ENCODE measurements around the gene IBA57. TPM values are rescaled to one million over a fixed set of nuclear protein-coding genes. Genes with fewer than 3 reads are reported as not detected.
A peak's percentile ranks its signal among the peaks of the same experiment; 100 is the strongest.

IBA57 gene
- total RNA-seq, 2 experiments from 2014 or later, result 9.7 to 10.8 TPM

DNA sequence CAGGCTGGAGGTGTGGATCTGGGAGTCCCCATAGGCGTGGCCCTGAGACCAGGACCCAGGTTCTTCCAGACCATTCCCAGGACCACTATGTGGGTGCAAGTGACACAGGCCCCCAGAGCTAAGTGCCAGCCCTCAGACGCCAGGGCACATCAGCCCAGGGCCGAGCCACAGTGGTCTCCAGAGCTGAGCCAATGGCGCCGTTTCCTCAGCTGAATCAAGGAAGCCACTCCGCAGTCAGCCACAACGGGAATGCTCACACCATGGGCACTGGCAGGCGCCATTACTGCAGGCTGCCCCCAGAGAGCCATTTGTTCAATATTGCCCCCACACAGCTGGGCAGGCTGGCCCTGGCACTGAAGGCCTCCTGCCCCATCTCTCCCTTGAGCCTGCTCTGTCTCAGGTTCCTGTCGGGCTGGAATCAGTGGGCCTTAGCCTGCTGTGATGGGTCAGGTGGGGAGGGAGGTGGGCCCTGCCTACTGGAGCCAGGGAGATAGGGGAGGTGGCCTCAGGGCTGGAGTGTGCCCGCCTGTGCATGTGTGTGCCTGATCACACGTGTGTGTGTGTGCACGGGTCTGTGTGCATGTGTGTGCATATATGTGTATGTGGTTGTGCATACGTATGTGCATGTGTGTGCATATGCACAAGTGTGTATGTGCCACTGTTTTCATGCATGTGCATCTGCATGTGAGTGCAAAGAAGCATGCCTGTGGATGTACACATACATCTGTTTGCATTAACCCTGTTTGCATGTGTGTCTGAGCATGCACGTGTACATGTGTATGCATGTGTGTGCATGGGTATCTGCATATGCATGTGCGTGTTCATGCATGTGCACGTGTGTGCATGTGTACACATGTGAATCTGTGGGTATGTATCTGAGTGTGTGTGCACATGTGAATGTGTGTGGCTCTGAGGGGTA, 9.7 kb upstream of the IBA57 start:
- ATAC-seq (no peak), DNase-seq (no peak)
- POLR2A ChIA-PET, result interaction anchor here (0.8 to 1.8 kb wide), 3 partner anchors 9 to 13 kb away, joined by 3 to 11 read pairs (median 3); partner anchors contain the start of gene IBA57
- CTCF ChIA-PET, result interaction anchor here (1.1 to 2.8 kb wide), 3 partner anchors 10 to 25 kb away, joined by 3 to 15 read pairs (median 4); partner anchors contain the start of gene IBA57
- Mint-ChIP-seq H3K36me3 (ENCODE audit: low read depth) (no peaks in the 10 kb centered on the region), H3K27me3 (no peaks in the 10 kb centered on the region), H3K9me3 (no peaks in the 10 kb centered on the region), H3K27ac (no peak overlapping the region), H3K4me3 (no peak overlapping the region), H3K4me1 (ENCODE audit: low read depth) (peaks cover 38% of the 10 kb centered on the region)
- intact Hi-C loops (cut with micrococcal nuclease), result no loop called here
- TF ChIP-seq, protein P1, sequence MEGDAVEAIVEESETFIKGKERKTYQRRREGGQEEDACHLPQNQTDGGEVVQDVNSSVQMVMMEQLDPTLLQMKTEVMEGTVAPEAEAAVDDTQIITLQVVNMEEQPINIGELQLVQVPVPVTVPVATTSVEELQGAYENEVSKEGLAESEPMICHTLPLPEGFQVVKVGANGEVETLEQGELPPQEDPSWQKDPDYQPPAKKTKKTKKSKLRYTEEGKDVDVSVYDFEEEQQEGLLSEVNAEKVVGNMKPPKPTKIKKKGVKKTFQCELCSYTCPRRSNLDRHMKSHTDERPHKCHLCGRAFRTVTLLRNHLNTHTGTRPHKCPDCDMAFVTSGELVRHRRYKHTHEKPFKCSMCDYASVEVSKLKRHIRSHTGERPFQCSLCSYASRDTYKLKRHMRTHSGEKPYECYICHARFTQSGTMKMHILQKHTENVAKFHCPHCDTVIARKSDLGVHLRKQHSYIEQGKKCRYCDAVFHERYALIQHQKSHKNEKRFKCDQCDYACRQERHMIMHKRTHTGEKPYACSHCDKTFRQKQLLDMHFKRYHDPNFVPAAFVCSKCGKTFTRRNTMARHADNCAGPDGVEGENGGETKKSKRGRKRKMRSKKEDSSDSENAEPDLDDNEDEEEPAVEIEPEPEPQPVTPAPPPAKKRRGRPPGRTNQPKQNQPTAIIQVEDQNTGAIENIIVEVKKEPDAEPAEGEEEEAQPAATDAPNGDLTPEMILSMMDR (IDR thresholded peaks at IDR 0.05), result no peak

DNA sequence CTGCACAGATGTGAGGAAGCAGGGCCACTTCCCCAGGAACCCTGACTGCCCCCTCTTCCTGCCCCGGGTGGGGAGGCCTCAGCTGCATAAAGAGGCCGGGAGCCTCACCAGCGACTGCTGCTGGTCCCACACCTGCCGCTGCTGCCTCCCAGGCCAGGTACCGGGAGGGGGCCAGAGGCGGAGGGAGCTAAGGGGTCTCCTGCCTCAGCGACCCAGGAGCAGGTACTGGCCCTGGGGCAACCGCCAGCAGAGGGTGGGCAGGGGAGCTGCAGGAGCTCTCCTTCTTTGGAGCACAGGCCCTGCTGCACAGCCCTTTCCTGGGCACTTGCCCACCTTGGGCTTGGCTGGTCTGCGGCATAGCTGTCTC, 9.1 kb upstream of the IBA57 start:
- H3K36me3 Mint-ChIP-seq (ENCODE audit: low read depth), result no peaks in the 10 kb centered on the region
- DNase-seq (no peak), ATAC-seq (no peak)
- H3K9me3 Mint-ChIP-seq, result no peaks in the 10 kb centered on the region
- CTCF ChIA-PET, result interaction anchor here (1.4 to 2.8 kb wide), 2 partner anchors 9 to 26 kb away, joined by 4 to 15 read pairs; partner anchors contain the start of gene IBA57
- H3K4me3 Mint-ChIP-seq, result peak overlapping the region; percentile 53
- intact Hi-C loops (cut with micrococcal nuclease), result no loop called here
- POLR2A ChIA-PET, result interaction anchor here (1.8 kb wide), 1 partner anchor 9 kb away, joined by 11 read pairs; the partner anchor contains the start of gene IBA57
- TF ChIP-seq, protein P1 (IDR thresholded peaks at IDR 0.05), result no peak
- peaks cover 38% of the 10 kb centered on the region for H3K4me1 Mint-ChIP-seq (ENCODE audit: low read depth)
- no peaks in the 10 kb centered on the region for H3K27me3 Mint-ChIP-seq
- peak overlapping the region; percentile 86 for H3K27ac Mint-ChIP-seq

DNA sequence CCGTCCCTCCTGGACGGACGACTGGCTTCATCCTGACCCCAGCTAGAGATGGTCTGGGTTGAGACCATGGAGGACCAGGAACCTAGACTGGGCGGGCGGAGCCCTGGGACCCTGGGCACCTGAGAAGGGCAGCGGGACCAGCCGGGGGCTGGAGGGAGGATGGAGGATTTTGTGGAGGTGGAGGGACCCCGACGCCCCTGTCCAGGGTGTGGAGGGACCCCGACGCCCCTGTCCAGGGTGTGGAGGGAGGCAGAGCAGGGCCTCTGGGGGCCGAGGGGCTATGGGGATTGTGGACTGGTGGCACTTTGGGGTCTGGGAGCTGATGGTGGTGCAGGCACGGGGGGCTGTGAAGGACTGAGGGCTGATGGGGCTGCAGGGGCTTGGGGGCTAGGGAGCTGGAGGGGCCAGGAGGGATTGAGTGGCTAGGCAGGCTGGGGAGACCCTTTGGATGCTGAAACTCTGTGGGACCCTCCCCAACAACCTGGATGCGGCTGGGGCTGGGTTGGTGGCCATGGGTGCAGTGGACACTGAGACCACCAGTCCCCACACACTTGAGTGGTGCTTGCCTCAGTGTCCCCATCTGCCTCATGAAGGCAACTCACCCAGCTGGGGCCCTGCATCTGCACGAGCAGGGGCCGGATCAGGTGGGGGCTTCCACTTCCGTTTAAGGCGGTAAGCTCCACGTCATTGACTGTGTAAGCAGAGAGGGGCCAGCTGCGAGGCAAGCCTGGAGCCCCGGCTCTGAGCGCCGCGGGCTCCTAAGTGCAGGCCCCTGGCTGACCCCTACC, 8.5 kb upstream of the IBA57 start:
- DNase-seq, result peak; percentile 80
- TF ChIP-seq, protein P1 (IDR thresholded peaks at IDR 0.05), result no peak
- H3K4me1 Mint-ChIP-seq (ENCODE audit: low read depth), result peaks cover 41% of the 10 kb centered on the region
- H3K27ac Mint-ChIP-seq, result peak overlapping the region; percentile 86
- POLR2A ChIA-PET, result interaction anchor here (0.6 to 1.8 kb wide), 3 partner anchors 9 to 15 kb away, joined by 3 to 11 read pairs (median 3); partner anchors contain the start of gene IBA57
- H3K27me3 Mint-ChIP-seq, result no peaks in the 10 kb centered on the region
- CTCF ChIA-PET, result interaction anchor here (1.4 to 2.8 kb wide), 2 partner anchors 9 to 26 kb away, joined by 4 to 15 read pairs; partner anchors contain the start of gene IBA57
- intact Hi-C loops (cut with micrococcal nuclease), result no loop called here
- no peaks in the 10 kb centered on the region for H3K36me3 Mint-ChIP-seq (ENCODE audit: low read depth)
- no peaks in the 10 kb centered on the region for H3K9me3 Mint-ChIP-seq
- peak; percentile 70 for ATAC-seq
- H3K4me3 Mint-ChIP-seq, result peak overlapping the region; percentile 53

DNA sequence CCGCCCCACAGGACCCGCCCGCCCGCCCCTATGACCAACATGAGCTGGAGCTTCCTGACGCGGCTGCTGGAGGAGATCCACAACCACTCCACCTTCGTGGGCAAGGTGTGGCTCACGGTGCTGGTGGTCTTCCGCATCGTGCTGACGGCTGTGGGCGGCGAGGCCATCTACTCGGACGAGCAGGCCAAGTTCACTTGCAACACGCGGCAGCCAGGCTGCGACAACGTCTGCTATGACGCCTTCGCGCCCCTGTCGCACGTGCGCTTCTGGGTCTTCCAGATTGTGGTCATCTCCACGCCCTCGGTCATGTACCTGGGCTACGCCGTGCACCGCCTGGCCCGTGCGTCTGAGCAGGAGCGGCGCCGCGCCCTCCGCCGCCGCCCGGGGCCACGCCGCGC, 7.9 kb upstream of the IBA57 start:
- Mint-ChIP-seq H3K4me3 (no peak overlapping the region), H3K9me3 (no peaks in the 10 kb centered on the region), H3K4me1 (ENCODE audit: low read depth) (peaks cover 46% of the 10 kb centered on the region), H3K27me3 (no peaks in the 10 kb centered on the region), H3K36me3 (ENCODE audit: low read depth) (no peaks in the 10 kb centered on the region), H3K27ac (peak overlapping the region; percentile 64)
- DNase-seq, result no peak
- ChIA-PET POLR2A (interaction anchor here (0.6 to 1.8 kb wide), 3 partner anchors 8 to 15 kb away, joined by 3 to 11 read pairs (median 3); partner anchors contain the start of gene IBA57), CTCF (interaction anchor here (2.8 kb wide), 1 partner anchor 8 kb away, joined by 15 read pairs; the partner anchor contains the start of gene IBA57)
- TF ChIP-seq, protein P1 (IDR thresholded peaks at IDR 0.05), result no peak
- intact Hi-C loops (cut with micrococcal nuclease), result no loop called here
- ATAC-seq, result no peak

Measured in activated CD8-positive, alpha-beta T cell treated with anti-CD3 and anti-CD28 coated beads for 36 hours (primary cell).